ENCODE measurements around the gene CHST10. TPM values are rescaled to one million over a fixed set of nuclear protein-coding genes. Genes with fewer than 3 reads are reported as not detected.

CHST10 gene
- total and polyA plus RNA-seq, 10 of the 15 experiments (the other 5 are each of a cell fraction or from before 2014, with no cell fraction given): 2.0 to 22.5 (median 15.7) TPM

GRCh38 chr2:100401268-100401667 is 16.2 kb downstream of the CHST10 start (continued):
- no peak for TF ChIP-seq BCLAF1 (IDR thresholded peaks at IDR 0.05)
- no peak for TF ChIP-seq TBL1XR1 (IDR thresholded peaks at IDR 0.05; ENCODE audit: low read depth, low read length)
- no peak for TF ChIP-seq ZBTB40 (IDR thresholded peaks at IDR 0.05; ENCODE audit: borderline replicate concordance)
- no peak for TF ChIP-seq POLR2AphosphoS2 (IDR thresholded peaks at IDR 0.05; ENCODE audit: low read depth, low read length)
- TF ChIP-seq USF2 (IDR thresholded peaks at IDR 0.05; ENCODE audit: borderline replicate concordance, low read depth, low read length): no peak
- no peak for TF ChIP-seq SP1 (IDR thresholded peaks at IDR 0.05; ENCODE audit: low read depth, low read length)
- TF ChIP-seq POLR2AphosphoS5 (IDR thresholded peaks at IDR 0.05; ENCODE audit: low read length): no peak
- no peak for TF ChIP-seq GATAD2B (conservative IDR thresholded peaks at IDR 0.05; ENCODE audit: low read depth)
- no peak for TF ChIP-seq PBX3 (IDR thresholded peaks at IDR 0.05; ENCODE audit: insufficient replicate concordance, low read depth, low read length)
- TF ChIP-seq NR2F1 (conservative IDR thresholded peaks at IDR 0.05): no peak
- no peak for TF ChIP-seq JUNB (IDR thresholded peaks at IDR 0.05)

Measured in GM12878 (cell line).